Measurements from ENCODE around the gene FBXO8.

Gene FBXO8

DNA sequence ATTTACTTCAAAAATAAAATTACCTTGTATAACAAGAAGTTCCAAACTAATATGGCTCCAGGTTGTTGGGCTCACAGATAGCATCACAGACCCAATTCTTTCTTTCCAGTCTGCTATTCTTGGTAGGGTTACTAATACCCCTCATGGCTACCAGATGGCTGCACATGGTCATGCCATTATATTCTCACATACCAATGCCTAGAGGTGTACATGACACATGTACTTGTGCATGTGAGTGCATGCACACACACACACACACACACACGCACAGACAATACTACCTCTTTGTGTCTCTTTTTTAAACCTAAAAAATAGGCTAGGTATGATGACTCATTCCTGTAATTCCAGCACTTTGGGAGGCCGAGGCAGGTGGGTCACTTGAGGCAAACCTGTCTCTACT lies 31.1 kb downstream of the FBXO8 start (continued):
- TF ChIP-seq ZNF157 (tag by site-specific recombination; IDR thresholded peaks at IDR 0.05) = peak; percentile 75

DNA sequence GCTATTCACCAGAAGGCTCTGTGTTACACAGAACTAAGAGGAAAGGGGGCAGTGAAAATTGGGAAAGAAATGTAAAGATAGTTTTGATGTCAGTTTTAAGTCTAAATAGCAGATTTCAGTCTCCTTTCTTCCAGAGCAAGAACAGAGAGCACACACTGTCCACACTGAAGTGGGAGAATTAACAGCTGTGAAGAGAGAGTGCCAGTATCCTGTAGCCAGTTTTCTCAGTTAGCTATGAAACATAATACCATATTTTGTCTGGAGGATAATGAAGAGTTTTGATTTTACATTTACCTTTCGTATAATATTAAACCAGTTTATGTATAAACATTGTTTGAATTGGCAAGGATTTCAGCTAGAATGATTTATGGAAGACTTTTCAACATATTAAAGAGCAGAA lies 35.1 kb downstream of the FBXO8 start:
- ChIA-PET POLR2A (no interaction called here), CTCF (interaction anchor here (0.7 kb wide), 1 partner anchor 548 kb away, joined by 3 read pairs; no protein-coding TSS in a partner anchor)
- Histone ChIP-seq H3K36me3 (ENCODE audit: control insufficient read depth in 2 of 2, insufficient read depth in 1 of 2, low read length in 2 of 2) (no peaks in the 10 kb centered on the region), H3K4me3 (ENCODE audit: low read depth, low read length) (no peak overlapping the region), H3K9me3 (ENCODE audit: control insufficient read depth, insufficient read depth, low read depth, low read length) (no peaks in the 10 kb centered on the region), H3K27ac (ENCODE audit: extremely low read depth, low read depth, low read length) (no peak overlapping the region), H3K4me1 (ENCODE audit: control insufficient read depth, insufficient read depth, low read length) (0 out of 2 replicates have a peak, but pooled peaks cover 4% of the 10 kb centered on the region)
- TF ChIP-seq ZNF157 (tag by site-specific recombination; IDR thresholded peaks at IDR 0.05) = no peak
- TF ChIP-seq, protein P1, sequence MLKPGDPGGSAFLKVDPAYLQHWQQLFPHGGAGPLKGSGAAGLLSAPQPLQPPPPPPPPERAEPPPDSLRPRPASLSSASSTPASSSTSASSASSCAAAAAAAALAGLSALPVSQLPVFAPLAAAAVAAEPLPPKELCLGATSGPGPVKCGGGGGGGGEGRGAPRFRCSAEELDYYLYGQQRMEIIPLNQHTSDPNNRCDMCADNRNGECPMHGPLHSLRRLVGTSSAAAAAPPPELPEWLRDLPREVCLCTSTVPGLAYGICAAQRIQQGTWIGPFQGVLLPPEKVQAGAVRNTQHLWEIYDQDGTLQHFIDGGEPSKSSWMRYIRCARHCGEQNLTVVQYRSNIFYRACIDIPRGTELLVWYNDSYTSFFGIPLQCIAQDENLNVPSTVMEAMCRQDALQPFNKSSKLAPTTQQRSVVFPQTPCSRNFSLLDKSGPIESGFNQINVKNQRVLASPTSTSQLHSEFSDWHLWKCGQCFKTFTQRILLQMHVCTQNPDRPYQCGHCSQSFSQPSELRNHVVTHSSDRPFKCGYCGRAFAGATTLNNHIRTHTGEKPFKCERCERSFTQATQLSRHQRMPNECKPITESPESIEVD (tag by site-specific recombination; IDR thresholded peaks at IDR 0.05) = peak; percentile 42; the same call in 1 of the 2 replicates

DNA sequence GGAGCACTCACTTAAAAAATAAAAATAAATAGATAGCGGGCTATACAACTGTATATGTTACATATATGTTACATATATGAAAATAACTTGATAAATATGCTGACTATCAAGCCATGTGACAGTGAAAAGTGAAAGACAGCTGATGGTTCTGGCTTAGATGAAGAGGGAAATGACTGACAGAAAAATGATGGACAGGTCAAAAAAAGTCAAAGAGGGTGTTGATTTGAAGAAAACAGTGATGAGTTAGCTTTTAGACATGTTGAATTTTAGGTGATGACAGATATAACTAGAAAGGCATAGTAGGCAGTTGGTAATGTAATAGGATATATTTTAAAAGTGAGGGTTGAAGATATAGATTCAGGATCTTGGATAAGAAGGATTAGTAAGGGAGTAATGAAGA lies 37.8 kb downstream of the FBXO8 start:
- H3K27ac ChIP-seq (ENCODE audit: extremely low read depth, low read depth, low read length) = no peak overlapping the region
- no peaks in the 10 kb centered on the region for H3K36me3 ChIP-seq (ENCODE audit: control insufficient read depth in 2 of 2, insufficient read depth in 1 of 2, low read length in 2 of 2)
- ChIA-PET CTCF (interaction anchor here (0.6 kb wide), 2 partner anchors 55 to 105 kb away, joined by 3 read pairs; no protein-coding TSS in a partner anchor), POLR2A (no interaction called here)
- 0 out of 2 replicates have a peak, but pooled peaks have one; percentile 13 for TF ChIP-seq ZBTB17 (tag by site-specific recombination; IDR thresholded peaks at IDR 0.05)
- no peak for TF ChIP-seq ZNF621 (tag by site-specific recombination; IDR thresholded peaks at IDR 0.05)
- H3K4me3 ChIP-seq (ENCODE audit: low read depth, low read length) = no peak overlapping the region
- 0 out of 2 replicates have a peak, but pooled peaks cover 4% of the 10 kb centered on the region for H3K4me1 ChIP-seq (ENCODE audit: control insufficient read depth, insufficient read depth, low read length)
- no peaks in the 10 kb centered on the region for H3K9me3 ChIP-seq (ENCODE audit: control insufficient read depth, insufficient read depth, low read depth, low read length)

DNA sequence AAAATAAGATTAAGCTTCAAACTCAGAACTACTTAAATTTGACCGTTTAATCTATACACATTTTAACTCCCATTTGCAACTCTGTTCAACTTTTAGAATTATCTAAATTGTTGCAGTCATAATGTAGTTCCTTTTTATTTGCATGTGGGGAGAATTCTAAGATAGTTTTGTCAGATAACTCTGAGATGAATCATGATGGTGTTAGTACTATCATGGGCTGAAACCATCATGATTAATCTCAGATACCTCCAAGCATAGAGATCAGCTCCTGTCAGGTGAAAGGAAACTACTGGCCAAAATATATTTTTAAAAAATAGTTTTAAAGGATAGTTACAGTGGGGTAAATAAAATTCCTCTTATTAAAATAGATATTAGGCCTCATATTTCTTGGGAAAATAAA lies 39.0 kb downstream of the FBXO8 start:
- Histone ChIP-seq H3K9me3 (ENCODE audit: control insufficient read depth, insufficient read depth, low read depth, low read length) (no peaks in the 10 kb centered on the region), H3K27ac (ENCODE audit: extremely low read depth, low read depth, low read length) (no peak overlapping the region), H3K36me3 (ENCODE audit: control insufficient read depth in 2 of 2, insufficient read depth in 1 of 2, low read length in 2 of 2) (no peaks in the 10 kb centered on the region), H3K4me1 (ENCODE audit: control insufficient read depth, insufficient read depth, low read length) (0 out of 2 replicates have a peak, but pooled peaks cover 4% of the 10 kb centered on the region), H3K4me3 (ENCODE audit: low read depth, low read length) (no peak overlapping the region)
- CTCF ChIA-PET = interaction anchor here (0.6 kb wide), 1 partner anchor 790 kb away, joined by 3 read pairs; no protein-coding TSS in a partner anchor
- POLR2A ChIA-PET = no interaction called here
- TF ChIP-seq ZNF830 (tag by site-specific recombination; IDR thresholded peaks at IDR 0.05; ENCODE audit: low read depth) = no peak
- TF ChIP-seq ZBTB8A (tag by site-specific recombination; IDR thresholded peaks at IDR 0.05) = no peak
- TF ChIP-seq ZNF426 (tag by site-specific recombination; IDR thresholded peaks at IDR 0.05) = no peak
- TF ChIP-seq ZFP37 (tag by site-specific recombination; IDR thresholded peaks at IDR 0.05) = no peak
- TF ChIP-seq, protein P2, sequence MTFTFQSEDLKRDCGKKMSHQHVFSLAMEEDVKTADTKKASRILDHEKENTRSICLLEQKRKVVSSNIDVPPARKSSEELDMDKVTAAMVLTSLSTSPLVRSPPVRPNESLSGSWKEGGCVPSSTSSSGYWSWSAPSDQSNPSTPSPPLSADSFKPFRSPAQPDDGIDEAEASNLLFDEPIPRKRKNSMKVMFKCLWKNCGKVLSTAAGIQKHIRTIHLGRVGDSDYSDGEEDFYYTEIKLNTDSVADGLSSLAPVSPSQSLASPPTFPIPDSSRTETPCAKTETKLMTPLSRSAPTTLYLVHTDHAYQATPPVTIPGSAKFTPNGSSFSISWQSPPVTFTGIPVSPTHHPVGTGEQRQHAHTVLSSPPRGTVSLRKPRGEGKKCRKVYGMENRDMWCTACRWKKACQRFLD (tag by site-specific recombination; IDR thresholded peaks at IDR 0.05) = no peak
- TF ChIP-seq ZNF571 (tag by site-specific recombination; IDR thresholded peaks at IDR 0.05) = no peak
- TF ChIP-seq HOXA7 (CRISPR knock-in tag; IDR thresholded peaks at IDR 0.05; ENCODE audit: borderline replicate concordance) = no peak
- TF ChIP-seq ZNF670 (tag by site-specific recombination; IDR thresholded peaks at IDR 0.05; ENCODE audit: low read depth) = no peak
- no peak for TF ChIP-seq ZNF2 (tag by site-specific recombination; IDR thresholded peaks at IDR 0.05)
- TF ChIP-seq ZNF140 (tag by site-specific recombination; IDR thresholded peaks at IDR 0.05) = no peak
- TF ChIP-seq, protein P3, sequence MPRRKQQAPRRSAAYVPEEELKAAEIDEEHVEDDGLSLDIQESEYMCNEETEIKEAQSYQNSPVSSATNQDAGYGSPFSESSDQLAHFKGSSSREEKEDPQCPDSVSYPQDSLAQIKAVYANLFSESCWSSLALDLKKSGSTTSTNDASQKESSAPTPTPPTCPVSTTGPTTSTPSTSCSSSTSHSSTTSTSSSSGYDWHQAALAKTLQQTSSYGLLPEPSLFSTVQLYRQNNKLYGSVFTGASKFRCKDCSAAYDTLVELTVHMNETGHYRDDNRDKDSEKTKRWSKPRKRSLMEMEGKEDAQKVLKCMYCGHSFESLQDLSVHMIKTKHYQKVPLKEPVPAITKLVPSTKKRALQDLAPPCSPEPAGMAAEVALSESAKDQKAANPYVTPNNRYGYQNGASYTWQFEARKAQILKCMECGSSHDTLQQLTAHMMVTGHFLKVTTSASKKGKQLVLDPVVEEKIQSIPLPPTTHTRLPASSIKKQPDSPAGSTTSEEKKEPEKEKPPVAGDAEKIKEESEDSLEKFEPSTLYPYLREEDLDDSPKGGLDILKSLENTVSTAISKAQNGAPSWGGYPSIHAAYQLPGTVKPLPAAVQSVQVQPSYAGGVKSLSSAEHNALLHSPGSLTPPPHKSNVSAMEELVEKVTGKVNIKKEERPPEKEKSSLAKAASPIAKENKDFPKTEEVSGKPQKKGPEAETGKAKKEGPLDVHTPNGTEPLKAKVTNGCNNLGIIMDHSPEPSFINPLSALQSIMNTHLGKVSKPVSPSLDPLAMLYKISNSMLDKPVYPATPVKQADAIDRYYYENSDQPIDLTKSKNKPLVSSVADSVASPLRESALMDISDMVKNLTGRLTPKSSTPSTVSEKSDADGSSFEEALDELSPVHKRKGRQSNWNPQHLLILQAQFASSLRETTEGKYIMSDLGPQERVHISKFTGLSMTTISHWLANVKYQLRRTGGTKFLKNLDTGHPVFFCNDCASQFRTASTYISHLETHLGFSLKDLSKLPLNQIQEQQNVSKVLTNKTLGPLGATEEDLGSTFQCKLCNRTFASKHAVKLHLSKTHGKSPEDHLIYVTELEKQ (tag by site-specific recombination; IDR thresholded peaks at IDR 0.05; ENCODE audit: borderline replicate concordance) = no peak
- TF ChIP-seq, protein P4, sequence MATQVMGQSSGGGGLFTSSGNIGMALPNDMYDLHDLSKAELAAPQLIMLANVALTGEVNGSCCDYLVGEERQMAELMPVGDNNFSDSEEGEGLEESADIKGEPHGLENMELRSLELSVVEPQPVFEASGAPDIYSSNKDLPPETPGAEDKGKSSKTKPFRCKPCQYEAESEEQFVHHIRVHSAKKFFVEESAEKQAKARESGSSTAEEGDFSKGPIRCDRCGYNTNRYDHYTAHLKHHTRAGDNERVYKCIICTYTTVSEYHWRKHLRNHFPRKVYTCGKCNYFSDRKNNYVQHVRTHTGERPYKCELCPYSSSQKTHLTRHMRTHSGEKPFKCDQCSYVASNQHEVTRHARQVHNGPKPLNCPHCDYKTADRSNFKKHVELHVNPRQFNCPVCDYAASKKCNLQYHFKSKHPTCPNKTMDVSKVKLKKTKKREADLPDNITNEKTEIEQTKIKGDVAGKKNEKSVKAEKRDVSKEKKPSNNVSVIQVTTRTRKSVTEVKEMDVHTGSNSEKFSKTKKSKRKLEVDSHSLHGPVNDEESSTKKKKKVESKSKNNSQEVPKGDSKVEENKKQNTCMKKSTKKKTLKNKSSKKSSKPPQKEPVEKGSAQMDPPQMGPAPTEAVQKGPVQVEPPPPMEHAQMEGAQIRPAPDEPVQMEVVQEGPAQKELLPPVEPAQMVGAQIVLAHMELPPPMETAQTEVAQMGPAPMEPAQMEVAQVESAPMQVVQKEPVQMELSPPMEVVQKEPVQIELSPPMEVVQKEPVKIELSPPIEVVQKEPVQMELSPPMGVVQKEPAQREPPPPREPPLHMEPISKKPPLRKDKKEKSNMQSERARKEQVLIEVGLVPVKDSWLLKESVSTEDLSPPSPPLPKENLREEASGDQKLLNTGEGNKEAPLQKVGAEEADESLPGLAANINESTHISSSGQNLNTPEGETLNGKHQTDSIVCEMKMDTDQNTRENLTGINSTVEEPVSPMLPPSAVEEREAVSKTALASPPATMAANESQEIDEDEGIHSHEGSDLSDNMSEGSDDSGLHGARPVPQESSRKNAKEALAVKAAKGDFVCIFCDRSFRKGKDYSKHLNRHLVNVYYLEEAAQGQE (tag by site-specific recombination; IDR thresholded peaks at IDR 0.05) = no peak

Measured in HEK293 (cell line).